ENCODE results near the gene MBD4.
"Not testable (repeated sequence)": the region's sequence is repeated elsewhere in the genome, so short reads cannot be mapped to it uniquely, and the experiment has no call there.

MBD4 gene

DNA sequence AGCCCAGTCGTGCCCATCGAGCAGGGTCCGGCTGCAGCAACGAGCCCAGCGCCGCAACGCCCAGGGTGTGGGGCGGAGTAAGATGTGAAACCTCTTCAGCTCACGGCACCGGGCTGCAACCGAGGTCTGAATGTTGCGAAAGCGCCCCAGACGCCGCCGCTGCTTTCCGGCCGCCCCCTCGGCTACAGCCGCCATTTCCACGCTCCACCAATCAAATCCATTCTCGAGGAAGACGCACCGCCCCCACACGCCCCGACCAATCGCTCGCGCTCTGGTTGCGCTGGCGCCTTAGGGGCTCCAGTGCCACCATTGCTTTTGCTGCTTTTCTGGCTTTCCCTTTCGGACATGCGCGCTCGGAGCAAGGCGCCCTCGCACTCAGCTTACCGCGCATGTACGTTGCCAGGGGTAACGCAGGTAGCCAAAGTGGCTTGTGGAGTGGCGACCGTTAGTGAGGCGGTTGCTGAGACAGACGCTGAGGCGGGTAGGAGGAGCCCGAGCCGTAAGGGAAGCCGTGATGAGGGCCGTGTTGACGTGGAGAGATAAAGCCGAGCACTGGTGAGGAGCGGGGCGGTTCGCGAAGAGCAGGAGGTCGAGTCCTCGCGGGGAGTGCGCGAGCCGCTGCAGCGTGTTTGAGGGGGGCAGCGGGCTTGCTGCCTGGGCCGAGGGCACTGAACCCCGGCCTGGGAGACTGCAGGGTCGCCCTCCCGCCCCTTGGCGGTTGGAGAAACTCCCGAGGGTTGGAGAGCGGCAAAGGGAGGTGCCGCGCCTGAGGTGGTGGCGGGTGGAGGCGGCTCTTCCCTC lies at the start of gene MBD4, which contains the start of gene IFT122:
TSS of gene MBD4 (minus strand) at position 132 of the 801 bp plus-strand sequence. CDS start at position 17, 115 bp downstream.
TSS of gene IFT122 (plus strand) at position 408 of the 801 bp plus-strand sequence. CDS start at position 515, 107 bp downstream.
- Histone ChIP-seq H3K27me3 (ENCODE audit: insufficient read depth, low read length) (no peaks in the 10 kb centered on the region), H3K4me3 (ENCODE audit: low read length) (peak within 1 kb of the TSS; percentile 74), H3K9me3 (ENCODE audit: low read length) (no peaks in the 10 kb centered on the region), H3K4me1 (ENCODE audit: insufficient read depth, low read length) (peaks cover 24% of the 10 kb centered on the region), H2AFZ (ENCODE audit: low read depth, low read length) (peak within 1 kb of the TSS; percentile 54), H3K36me3 (ENCODE audit: insufficient read depth, low read length) (peaks cover 20% of the 10 kb centered on the region)

DNA sequence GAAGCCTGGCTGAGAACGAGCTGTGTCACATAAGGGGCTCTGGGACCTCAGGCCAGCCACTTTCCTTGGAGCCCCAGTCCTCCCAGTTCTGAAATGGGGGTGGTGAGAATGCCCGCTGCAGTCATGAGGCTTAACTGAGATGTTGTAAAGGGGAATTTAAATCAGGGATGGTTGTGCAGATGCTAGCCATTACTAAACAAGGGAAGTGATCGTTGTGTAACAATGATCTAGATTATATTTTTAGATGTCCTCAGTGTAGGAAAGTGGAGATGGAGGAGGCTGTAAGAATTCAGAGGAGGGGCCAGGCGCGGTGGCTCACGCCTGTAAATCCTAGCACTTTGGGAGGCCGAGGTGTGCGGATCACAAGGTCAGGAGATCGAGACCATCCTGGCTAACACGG lies 49.5 kb upstream of the MBD4 start:
- H3K4me3 ChIP-seq (ENCODE audit: low read length); H3K27me3 ChIP-seq (ENCODE audit: insufficient read depth, low read length); H3K9me3 ChIP-seq (ENCODE audit: low read length); H2AFZ ChIP-seq (ENCODE audit: low read depth, low read length); H3K4me1 ChIP-seq (ENCODE audit: insufficient read depth, low read length): not testable (repeated sequence)
- peaks cover 32% of the 10 kb centered on the region for H3K36me3 ChIP-seq (ENCODE audit: insufficient read depth, low read length)

GRCh38 chr3:129487868-129488335 lies 48.2 kb upstream of the MBD4 start:
- H3K27me3 ChIP-seq (ENCODE audit: insufficient read depth, low read length), result not testable (repeated sequence)

GRCh38 chr3:129487183-129487867 lies 47.6 kb upstream of the MBD4 start:
- no peaks in the 10 kb centered on the region for H3K9me3 ChIP-seq (ENCODE audit: low read length)
- H3K4me3 ChIP-seq (ENCODE audit: low read length), result no peak overlapping the region

More at GRCh38 chr3:129487868-129488335, 48.2 kb upstream of the MBD4 start:
- not testable (repeated sequence) for H3K4me1 ChIP-seq (ENCODE audit: insufficient read depth, low read length); H3K9me3 ChIP-seq (ENCODE audit: low read length); H2AFZ ChIP-seq (ENCODE audit: low read depth, low read length); H3K4me3 ChIP-seq (ENCODE audit: low read length)
- peaks cover 34% of the 10 kb centered on the region for H3K36me3 ChIP-seq (ENCODE audit: insufficient read depth, low read length)

DNA sequence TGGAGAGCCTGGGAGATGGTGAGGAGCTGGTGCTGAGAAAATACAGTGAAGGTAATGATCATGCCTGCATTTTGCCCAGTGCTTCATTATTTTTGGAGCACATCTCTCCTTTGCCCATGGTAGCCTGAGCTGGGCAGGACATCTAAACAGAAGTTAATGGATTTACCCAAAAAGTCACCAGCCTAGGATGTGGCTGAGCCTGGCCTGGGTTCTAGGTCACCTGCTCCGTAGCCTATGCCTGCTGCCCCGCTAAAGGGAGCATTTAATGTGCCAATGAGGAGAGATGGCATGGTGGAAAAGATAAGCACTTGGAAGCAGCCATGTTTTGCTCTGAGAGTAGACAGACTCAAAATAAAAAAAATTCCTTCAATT lies 46.9 kb upstream of the MBD4 start:
- Histone ChIP-seq H3K4me1 (ENCODE audit: insufficient read depth, low read length) (no peaks in the 10 kb centered on the region), H3K27me3 (ENCODE audit: insufficient read depth, low read length) (no peaks in the 10 kb centered on the region), H3K36me3 (ENCODE audit: insufficient read depth, low read length) (peaks cover 38% of the 10 kb centered on the region), H3K4me3 (ENCODE audit: low read length) (no peak overlapping the region), H2AFZ (ENCODE audit: low read depth, low read length) (no peak overlapping the region), H3K9me3 (ENCODE audit: low read length) (no peaks in the 10 kb centered on the region)

More at GRCh38 chr3:129487183-129487867, 47.6 kb upstream of the MBD4 start:
- H3K27me3 ChIP-seq (ENCODE audit: insufficient read depth, low read length), result no peaks in the 10 kb centered on the region
- H2AFZ ChIP-seq (ENCODE audit: low read depth, low read length), result no peak overlapping the region
- H3K36me3 ChIP-seq (ENCODE audit: insufficient read depth, low read length), result peaks cover 35% of the 10 kb centered on the region
- no peaks in the 10 kb centered on the region for H3K4me1 ChIP-seq (ENCODE audit: insufficient read depth, low read length)

DNA sequence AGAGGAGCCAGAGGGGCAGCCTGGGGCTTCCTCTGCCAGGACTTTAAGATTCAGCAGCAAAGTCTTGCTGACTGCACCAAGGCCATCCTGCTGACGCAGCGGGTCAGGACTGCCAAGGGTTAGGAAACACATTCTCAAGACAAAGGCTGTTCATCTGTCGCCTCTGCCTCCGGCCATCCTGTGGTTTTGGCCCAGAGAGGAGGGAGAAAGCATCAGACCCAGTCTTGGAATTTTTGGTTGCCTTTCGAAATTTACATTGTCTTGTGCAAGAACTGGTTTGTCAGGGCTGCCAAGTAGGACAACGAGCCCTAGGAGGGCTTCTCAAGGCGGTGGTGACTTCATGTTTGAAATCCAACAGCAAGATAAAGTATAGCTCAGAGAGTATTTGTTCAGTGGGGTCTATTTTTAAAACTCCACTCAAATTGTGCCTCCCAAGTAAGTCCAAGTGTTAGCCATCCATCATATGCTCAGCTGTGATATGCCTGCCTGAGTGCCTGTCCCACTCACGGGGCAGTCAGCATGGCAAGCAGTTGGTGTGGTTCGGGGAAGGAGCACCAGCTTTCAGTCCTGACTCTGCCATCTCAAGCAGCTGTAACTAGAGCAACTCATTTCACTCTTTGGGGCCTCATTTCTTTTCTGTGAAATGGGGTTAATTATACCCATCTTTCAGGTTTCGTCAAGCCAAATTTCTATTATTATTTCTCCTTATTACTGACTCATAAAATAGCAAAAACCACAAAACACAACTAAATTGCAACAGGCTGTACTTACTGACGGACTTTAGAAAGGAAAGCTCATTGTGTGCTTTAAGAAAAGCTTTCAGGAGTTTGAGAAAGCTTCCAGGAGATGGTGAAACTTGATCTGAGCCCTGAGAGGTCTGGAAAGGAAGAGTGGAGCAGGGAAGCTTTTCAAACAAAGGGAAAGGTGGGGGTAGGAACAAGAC lies 46.2 kb upstream of the MBD4 start:
- H3K9me3 ChIP-seq (ENCODE audit: low read length), result no peaks in the 10 kb centered on the region
- H2AFZ ChIP-seq (ENCODE audit: low read depth, low read length), result no peak overlapping the region
- H3K27me3 ChIP-seq (ENCODE audit: insufficient read depth, low read length), result no peaks in the 10 kb centered on the region
- H3K4me3 ChIP-seq (ENCODE audit: low read length), result no peak overlapping the region
- peaks cover 35% of the 10 kb centered on the region for H3K36me3 ChIP-seq (ENCODE audit: insufficient read depth, low read length)
- peaks cover 2% of the 10 kb centered on the region for H3K4me1 ChIP-seq (ENCODE audit: insufficient read depth, low read length)

GRCh38 chr3:129485146-129485545 lies 45.4 kb upstream of the MBD4 start:
- not testable (repeated sequence) for H3K9me3 ChIP-seq (ENCODE audit: low read length); H3K4me3 ChIP-seq (ENCODE audit: low read length); H2AFZ ChIP-seq (ENCODE audit: low read depth, low read length); H3K4me1 ChIP-seq (ENCODE audit: insufficient read depth, low read length); H3K27me3 ChIP-seq (ENCODE audit: insufficient read depth, low read length)
- peaks cover 42% of the 10 kb centered on the region for H3K36me3 ChIP-seq (ENCODE audit: insufficient read depth, low read length)

GRCh38 chr3:129483870-129484269 lies 44.1 kb upstream of the MBD4 start:
- Histone ChIP-seq H3K4me3 (ENCODE audit: low read length) (no peak overlapping the region), H3K9me3 (ENCODE audit: low read length) (no peaks in the 10 kb centered on the region), H2AFZ (ENCODE audit: low read depth, low read length) (no peak overlapping the region), H3K27me3 (ENCODE audit: insufficient read depth, low read length) (no peaks in the 10 kb centered on the region), H3K4me1 (ENCODE audit: insufficient read depth, low read length) (peaks cover 7% of the 10 kb centered on the region), H3K36me3 (ENCODE audit: insufficient read depth, low read length) (peaks cover 51% of the 10 kb centered on the region)

GRCh38 chr3:129482721-129483120 lies 43.0 kb upstream of the MBD4 start:
- Histone ChIP-seq H3K36me3 (ENCODE audit: insufficient read depth, low read length) (peaks cover 62% of the 10 kb centered on the region), H3K9me3 (ENCODE audit: low read length) (no peaks in the 10 kb centered on the region), H2AFZ (ENCODE audit: low read depth, low read length) (no peak overlapping the region), H3K27me3 (ENCODE audit: insufficient read depth, low read length) (no peaks in the 10 kb centered on the region), H3K4me1 (ENCODE audit: insufficient read depth, low read length) (peaks cover 7% of the 10 kb centered on the region), H3K4me3 (ENCODE audit: low read length) (no peak overlapping the region)

- Histone ChIP-seq H3K36me3 (ENCODE audit: insufficient read depth, low read length) (peaks cover 68% of the 10 kb centered on the region), H3K4me1 (ENCODE audit: insufficient read depth, low read length) (peaks cover 7% of the 10 kb centered on the region), H3K9me3 (ENCODE audit: low read length) (no peaks in the 10 kb centered on the region), H3K27me3 (ENCODE audit: insufficient read depth, low read length) (no peaks in the 10 kb centered on the region), H2AFZ (ENCODE audit: low read depth, low read length) (no peak overlapping the region), H3K4me3 (ENCODE audit: low read length) (no peak overlapping the region)
Measured at GRCh38 chr3:129481766-129482332, 42.1 kb upstream of the MBD4 start.

DNA sequence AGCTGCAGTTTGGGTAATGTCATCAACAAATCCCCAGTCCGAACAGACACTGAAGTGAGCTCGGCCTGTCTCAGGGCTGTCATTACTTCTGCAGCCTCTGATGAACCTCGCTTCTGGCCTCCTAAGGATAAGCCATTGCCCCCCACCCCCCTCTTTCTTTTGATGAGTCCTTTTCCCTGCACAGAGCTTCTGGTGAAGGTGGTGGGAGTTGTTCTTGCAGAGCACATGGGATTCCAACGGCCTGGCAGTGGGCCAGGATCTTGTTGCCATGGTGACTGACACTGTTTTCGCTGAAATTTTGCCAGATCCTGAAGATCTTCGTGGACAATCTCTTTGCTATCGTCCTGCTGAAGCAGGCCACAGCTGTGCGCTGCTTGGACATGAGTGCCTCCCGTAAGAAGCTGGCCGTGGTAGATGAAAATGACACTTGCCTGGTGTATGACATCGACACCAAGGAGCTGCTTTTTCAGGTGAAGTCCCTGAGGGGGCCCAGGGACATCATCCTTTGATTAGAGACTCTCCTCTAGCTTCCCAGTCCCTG lies 41.5 kb upstream of the MBD4 start:
- not testable (repeated sequence) for H3K27me3 ChIP-seq (ENCODE audit: insufficient read depth, low read length); H3K9me3 ChIP-seq (ENCODE audit: low read length); H2AFZ ChIP-seq (ENCODE audit: low read depth, low read length); H3K4me1 ChIP-seq (ENCODE audit: insufficient read depth, low read length); H3K4me3 ChIP-seq (ENCODE audit: low read length)
- H3K36me3 ChIP-seq (ENCODE audit: insufficient read depth, low read length), result peaks cover 73% of the 10 kb centered on the region

DNA sequence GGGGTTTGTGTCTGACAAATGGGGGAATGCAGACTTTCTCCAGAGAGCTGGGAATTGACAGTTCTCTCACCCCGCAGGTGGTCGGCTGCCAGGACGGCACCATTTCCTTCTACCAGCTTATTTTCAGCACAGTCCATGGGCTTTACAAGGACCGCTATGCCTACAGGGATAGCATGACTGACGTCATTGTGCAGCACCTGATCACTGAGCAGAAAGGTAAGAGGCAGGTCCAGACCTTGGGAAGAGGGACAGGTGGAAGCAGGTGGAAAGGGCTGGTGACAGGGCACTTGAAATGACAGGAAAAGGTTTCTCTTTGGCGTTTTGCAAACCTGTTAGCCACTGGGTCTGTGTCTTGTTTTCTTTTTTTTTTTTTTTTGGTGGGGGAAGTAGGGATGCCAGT lies 36.8 kb upstream of the MBD4 start:
- H3K4me1 ChIP-seq (ENCODE audit: insufficient read depth, low read length), result peaks cover 7% of the 10 kb centered on the region
- no peak overlapping the region for H2AFZ ChIP-seq (ENCODE audit: low read depth, low read length)
- peaks cover 49% of the 10 kb centered on the region for H3K36me3 ChIP-seq (ENCODE audit: insufficient read depth, low read length)
- no peaks in the 10 kb centered on the region for H3K9me3 ChIP-seq (ENCODE audit: low read length)
- no peak overlapping the region for H3K4me3 ChIP-seq (ENCODE audit: low read length)
- H3K27me3 ChIP-seq (ENCODE audit: insufficient read depth, low read length), result no peaks in the 10 kb centered on the region

Data from neuron (in vitro differentiated cells).